HepG2 (cell line): ENCODE measurements around the gene TMEM238. TPM values are rescaled to one million over a fixed set of nuclear protein-coding genes. Genes with fewer than 3 reads are reported as not detected.

Experiments used
- ATM ChIP-seq: fragments of 450-650 bp; IDR thresholded peaks from 2 replicates; pipeline ENCODE4 v1.7.1; 2017; ENCODE audit warnings: mild to moderate bottlenecking, borderline replicate concordance
- BHLHE40 ChIP-seq: IDR thresholded peaks from 2 replicates; pipeline ENCODE4 v1.6.1; 2011; ENCODE audit warnings: low read length, improper control_type of control experiment
- CENPT ChIP-seq: sonication (generic); formaldehyde crosslinking; IDR thresholded peaks from 2 replicates; pipeline ENCODE4 v1.8.0; 2022; ENCODE audit warnings: low read depth, mild to moderate bottlenecking, moderate library complexity, missing genetic modification reagents
- CREB1 ChIP-seq, 2 experiments: fragments of 450-650 bp in 1 of 2; IDR thresholded peaks; 2 replicates each; pipeline ENCODE4 v1.6.1; 2016 to 2017; ENCODE audit warnings: control low read depth in 1 of 2, mild to moderate bottlenecking in 1 of 2, missing compliant biosample characterization in 1 of 2, missing genetic modification characterization in 1 of 2
- ELF1 ChIP-seq: sonication (generic); formaldehyde crosslinking; IDR thresholded peaks from 2 replicates; pipeline ENCODE4 v1.4.0; 2020; ENCODE audit warnings: missing genetic modification reagents
- MEIS2 ChIP-seq: sonication (generic); formaldehyde crosslinking; IDR thresholded peaks from 2 replicates; pipeline ENCODE4 v1.9.0; 2021; ENCODE audit warnings: mild to moderate bottlenecking, missing genetic modification reagents
- MYC ChIP-seq: sonication (generic); formaldehyde crosslinking; IDR thresholded peaks from 2 replicates; pipeline ENCODE4 v1.9.0; 2021; ENCODE audit warnings: missing genetic modification reagents, borderline replicate concordance
- NFE2L2 ChIP-seq: fragments of 150-350 bp; IDR thresholded peaks from 2 replicates; pipeline ENCODE4 v1.6.1; 2014; ENCODE audit warnings: low read length
- SNAPC2 ChIP-seq: sonication (generic); formaldehyde crosslinking; IDR thresholded peaks from 2 replicates; pipeline ENCODE4 v1.8.1; 2022; ENCODE audit warnings: mild to moderate bottlenecking, missing genetic modification reagents
- ZNF232 ChIP-seq: sonication (generic); formaldehyde crosslinking; IDR thresholded peaks from 2 replicates; pipeline ENCODE4 v1.4.0; 2020; ENCODE audit warnings: missing genetic modification reagents, borderline replicate concordance
- ZNF274 ChIP-seq: sonication (generic); formaldehyde crosslinking; IDR thresholded peaks from 2 replicates; pipeline ENCODE4 v1.5.1; 2020; ENCODE audit warnings: mild to moderate bottlenecking, missing genetic modification reagents
- ZNF558 ChIP-seq: sonication (generic); formaldehyde crosslinking; IDR thresholded peaks from 2 replicates; pipeline ENCODE4 v1.9.0; 2022; ENCODE audit warnings: mild to moderate bottlenecking, missing genetic modification reagents, borderline replicate concordance
- ZNF737 ChIP-seq: sonication (generic); formaldehyde crosslinking; IDR thresholded peaks from 2 replicates; pipeline ENCODE4 v1.5.0; 2020; ENCODE audit warnings: missing genetic modification reagents, mild to moderate bottlenecking, borderline replicate concordance
- ZSCAN12 ChIP-seq: sonication (generic); formaldehyde crosslinking; IDR thresholded peaks from 2 replicates; pipeline ENCODE4 v1.9.0; 2021; ENCODE audit warnings: mild to moderate bottlenecking, missing genetic modification reagents
- polyA plus RNA-seq, 8 experiments: library from polyadenylated mRNA; depleted of rRNA in 3 of 8; stranded (reverse) in 7 of 8; unstranded in 1 of 8; fragments of >200 nt; fragmentation: Illumina TruSeq in 4 of 8; extraction: Trizol in 4 of 8; gene quantifications; 2 replicates each; pipeline versions ENCODE4 v1.2.1 to v1.2.3, GENCODE V29; 2011 to 2016; ENCODE audit warnings: low read depth in 4 of 8, missing spikeins in 1 of 8, mixed read lengths in 1 of 8; ENCODE audit not compliant: insufficient read depth in 1 of 8
- total RNA-seq, 5 experiments: library from RNA; depleted of rRNA; stranded (reverse); fragments of >200 nt; fragmentation: Illumina TruSeq; extraction: Trizol; gene quantifications; 2 replicates each; pipeline ENCODE4 v1.2.3, GENCODE V29; 2016; ENCODE audit warnings: low read depth in 1 of 5
- TF ChIP-seq, protein P1 (sequence below): IDR thresholded peaks from 2 replicates; pipeline ENCODE4 v1.6.1; 2016; ENCODE audit warnings: missing compliant biosample characterization, missing genetic modification reagents, borderline replicate concordance
- TF ChIP-seq, protein P2 (sequence below), 2 experiments: sonication (generic) in 1 of 2; formaldehyde crosslinking in 1 of 2; IDR thresholded peaks; 2 replicates each; pipeline versions ENCODE4 v1.4.0 to v1.6.1; 2018 to 2020; ENCODE audit warnings: missing genetic modification reagents in 2 of 2, borderline replicate concordance in 1 of 2, low read depth in 1 of 2, mild to moderate bottlenecking in 1 of 2, missing biosample characterization in 1 of 2
- TF ChIP-seq, protein P3 (sequence below): sonication (generic); formaldehyde crosslinking; IDR thresholded peaks from 2 replicates; pipeline ENCODE4 v1.5.1; 2020; ENCODE audit warnings: missing genetic modification reagents, mild to moderate bottlenecking, borderline replicate concordance
- TF ChIP-seq, protein P4 (sequence below): sonication (generic); formaldehyde crosslinking; conservative IDR thresholded peaks from 2 replicates; pipeline ENCODE4 v1.8.1; 2023; ENCODE audit warnings: missing genetic modification reagents
- TF ChIP-seq, protein P5 (sequence below): sonication (generic); formaldehyde crosslinking; IDR thresholded peaks from 2 replicates; pipeline ENCODE4 v1.5.0; 2020; ENCODE audit warnings: mild to moderate bottlenecking, missing genetic modification reagents, moderate library complexity

The TMEM238 gene
- total and polyA plus RNA-seq, 2 of the 13 experiments (the other 11 are each of a cell fraction or from before 2014, with no cell fraction given): not detected

DNA sequence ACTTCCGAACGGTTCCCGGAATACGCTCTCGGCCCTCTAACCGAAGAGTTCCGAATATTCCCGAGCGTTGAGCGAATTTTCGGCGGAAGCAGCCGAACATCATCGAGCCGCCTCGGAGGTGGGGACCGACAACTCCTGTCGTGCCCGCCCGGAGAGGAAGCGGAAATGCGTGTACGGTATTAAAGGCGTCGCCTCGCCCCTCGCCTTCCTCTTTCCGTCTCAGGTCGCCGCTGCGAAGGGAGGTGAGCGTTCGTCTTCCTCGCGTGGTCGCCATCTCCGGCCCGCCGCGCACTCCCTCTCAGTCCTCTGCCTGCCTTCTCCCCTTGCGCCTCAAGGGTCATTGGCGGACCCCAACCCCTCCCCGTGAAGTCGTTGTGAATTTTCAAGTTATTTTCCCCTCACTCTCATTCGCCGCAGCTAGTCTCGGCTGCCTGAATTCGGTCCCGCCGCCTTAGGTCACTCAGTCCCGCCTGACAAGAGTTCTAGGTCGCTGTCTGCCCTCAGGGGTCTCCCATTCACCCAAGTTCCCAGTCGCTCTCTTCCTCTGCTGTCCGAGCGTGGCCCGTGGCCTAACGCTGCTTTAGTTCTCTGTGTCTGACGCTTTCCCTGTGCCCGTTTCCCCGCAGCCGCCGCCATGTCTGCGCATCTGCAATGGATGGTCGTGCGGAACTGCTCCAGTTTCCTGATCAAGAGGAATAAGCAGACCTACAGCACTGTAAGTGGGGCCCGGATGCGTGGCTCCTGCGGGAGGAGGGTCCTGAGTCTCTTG, 1.8 kb upstream of the TMEM238 start, which contains the start of gene RPL28 (continued):
- TF ChIP-seq, protein P1, sequence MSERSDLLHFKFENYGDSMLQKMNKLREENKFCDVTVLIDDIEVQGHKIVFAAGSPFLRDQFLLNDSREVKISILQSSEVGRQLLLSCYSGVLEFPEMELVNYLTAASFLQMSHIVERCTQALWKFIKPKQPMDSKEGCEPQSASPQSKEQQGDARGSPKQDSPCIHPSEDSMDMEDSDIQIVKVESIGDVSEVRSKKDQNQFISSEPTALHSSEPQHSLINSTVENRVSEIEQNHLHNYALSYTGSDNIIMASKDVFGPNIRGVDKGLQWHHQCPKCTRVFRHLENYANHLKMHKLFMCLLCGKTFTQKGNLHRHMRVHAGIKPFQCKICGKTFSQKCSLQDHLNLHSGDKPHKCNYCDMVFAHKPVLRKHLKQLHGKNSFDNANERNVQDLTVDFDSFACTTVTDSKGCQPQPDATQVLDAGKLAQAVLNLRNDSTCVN (CRISPR knock-in tag): 0 out of 2 replicates have a peak, but pooled peaks have one; percentile 42
- peak; percentile 18; the same call in 1 of the 2 replicates for TF ChIP-seq ZNF274
- peak; percentile 90 for TF ChIP-seq CENPT
- TF ChIP-seq, protein P2, sequence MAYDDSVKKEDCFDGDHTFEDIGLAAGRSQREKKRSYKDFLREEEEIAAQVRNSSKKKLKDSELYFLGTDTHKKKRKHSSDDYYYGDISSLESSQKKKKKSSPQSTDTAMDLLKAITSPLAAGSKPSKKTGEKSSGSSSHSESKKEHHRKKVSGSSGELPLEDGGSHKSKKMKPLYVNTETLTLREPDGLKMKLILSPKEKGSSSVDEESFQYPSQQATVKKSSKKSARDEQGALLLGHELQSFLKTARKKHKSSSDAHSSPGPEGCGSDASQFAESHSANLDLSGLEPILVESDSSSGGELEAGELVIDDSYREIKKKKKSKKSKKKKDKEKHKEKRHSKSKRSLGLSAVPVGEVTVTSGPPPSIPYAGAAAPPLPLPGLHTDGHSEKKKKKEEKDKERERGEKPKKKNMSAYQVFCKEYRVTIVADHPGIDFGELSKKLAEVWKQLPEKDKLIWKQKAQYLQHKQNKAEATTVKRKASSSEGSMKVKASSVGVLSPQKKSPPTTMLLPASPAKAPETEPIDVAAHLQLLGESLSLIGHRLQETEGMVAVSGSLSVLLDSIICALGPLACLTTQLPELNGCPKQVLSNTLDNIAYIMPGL (CRISPR knock-in tag; IDR thresholded peaks at IDR 0.05; ENCODE audit: borderline replicate concordance in 1 of 2, low read depth in 1 of 2): peak in 1 of 2 experiments; percentile 71; a peak in 2 of 4 replicates
- TF ChIP-seq BHLHE40: no peak
- peak; percentile 87 for TF ChIP-seq MYC (CRISPR knock-in tag)
- TF ChIP-seq, protein P3, sequence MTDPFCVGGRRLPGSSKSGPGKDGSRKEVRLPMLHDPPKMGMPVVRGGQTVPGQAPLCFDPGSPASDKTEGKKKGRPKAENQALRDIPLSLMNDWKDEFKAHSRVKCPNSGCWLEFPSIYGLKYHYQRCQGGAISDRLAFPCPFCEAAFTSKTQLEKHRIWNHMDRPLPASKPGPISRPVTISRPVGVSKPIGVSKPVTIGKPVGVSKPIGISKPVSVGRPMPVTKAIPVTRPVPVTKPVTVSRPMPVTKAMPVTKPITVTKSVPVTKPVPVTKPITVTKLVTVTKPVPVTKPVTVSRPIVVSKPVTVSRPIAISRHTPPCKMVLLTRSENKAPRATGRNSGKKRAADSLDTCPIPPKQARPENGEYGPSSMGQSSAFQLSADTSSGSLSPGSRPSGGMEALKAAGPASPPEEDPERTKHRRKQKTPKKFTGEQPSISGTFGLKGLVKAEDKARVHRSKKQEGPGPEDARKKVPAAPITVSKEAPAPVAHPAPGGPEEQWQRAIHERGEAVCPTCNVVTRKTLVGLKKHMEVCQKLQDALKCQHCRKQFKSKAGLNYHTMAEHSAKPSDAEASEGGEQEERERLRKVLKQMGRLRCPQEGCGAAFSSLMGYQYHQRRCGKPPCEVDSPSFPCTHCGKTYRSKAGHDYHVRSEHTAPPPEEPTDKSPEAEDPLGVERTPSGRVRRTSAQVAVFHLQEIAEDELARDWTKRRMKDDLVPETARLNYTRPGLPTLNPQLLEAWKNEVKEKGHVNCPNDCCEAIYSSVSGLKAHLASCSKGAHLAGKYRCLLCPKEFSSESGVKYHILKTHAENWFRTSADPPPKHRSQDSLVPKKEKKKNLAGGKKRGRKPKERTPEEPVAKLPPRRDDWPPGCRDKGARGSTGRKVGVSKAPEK (CRISPR knock-in tag): 0 out of 2 replicates have a peak, but pooled peaks have one; percentile 29
- TF ChIP-seq ZNF232: no peak
- no peak for TF ChIP-seq ATM
- TF ChIP-seq ZNF558 (CRISPR knock-in tag): peak; percentile 18; the same call in 1 of the 2 replicates
- TF ChIP-seq ELF1 (CRISPR knock-in tag): peak; percentile 80
- peak; percentile 82 for TF ChIP-seq CREB1 (IDR thresholded peaks at IDR 0.05)
- peak; percentile 93 for TF ChIP-seq CREB1 (CRISPR knock-in tag; IDR thresholded peaks at IDR 0.05)
- TF ChIP-seq MEIS2 (CRISPR knock-in tag): peak; percentile 82
- TF ChIP-seq, protein P4, sequence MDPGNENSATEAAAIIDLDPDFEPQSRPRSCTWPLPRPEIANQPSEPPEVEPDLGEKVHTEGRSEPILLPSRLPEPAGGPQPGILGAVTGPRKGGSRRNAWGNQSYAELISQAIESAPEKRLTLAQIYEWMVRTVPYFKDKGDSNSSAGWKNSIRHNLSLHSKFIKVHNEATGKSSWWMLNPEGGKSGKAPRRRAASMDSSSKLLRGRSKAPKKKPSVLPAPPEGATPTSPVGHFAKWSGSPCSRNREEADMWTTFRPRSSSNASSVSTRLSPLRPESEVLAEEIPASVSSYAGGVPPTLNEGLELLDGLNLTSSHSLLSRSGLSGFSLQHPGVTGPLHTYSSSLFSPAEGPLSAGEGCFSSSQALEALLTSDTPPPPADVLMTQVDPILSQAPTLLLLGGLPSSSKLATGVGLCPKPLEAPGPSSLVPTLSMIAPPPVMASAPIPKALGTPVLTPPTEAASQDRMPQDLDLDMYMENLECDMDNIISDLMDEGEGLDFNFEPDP: no peak
- no peak for TF ChIP-seq SNAPC2 (CRISPR knock-in tag)
- no peak for TF ChIP-seq NFE2L2
- no peak for TF ChIP-seq ZSCAN12 (CRISPR knock-in tag)
- TF ChIP-seq, protein P5, sequence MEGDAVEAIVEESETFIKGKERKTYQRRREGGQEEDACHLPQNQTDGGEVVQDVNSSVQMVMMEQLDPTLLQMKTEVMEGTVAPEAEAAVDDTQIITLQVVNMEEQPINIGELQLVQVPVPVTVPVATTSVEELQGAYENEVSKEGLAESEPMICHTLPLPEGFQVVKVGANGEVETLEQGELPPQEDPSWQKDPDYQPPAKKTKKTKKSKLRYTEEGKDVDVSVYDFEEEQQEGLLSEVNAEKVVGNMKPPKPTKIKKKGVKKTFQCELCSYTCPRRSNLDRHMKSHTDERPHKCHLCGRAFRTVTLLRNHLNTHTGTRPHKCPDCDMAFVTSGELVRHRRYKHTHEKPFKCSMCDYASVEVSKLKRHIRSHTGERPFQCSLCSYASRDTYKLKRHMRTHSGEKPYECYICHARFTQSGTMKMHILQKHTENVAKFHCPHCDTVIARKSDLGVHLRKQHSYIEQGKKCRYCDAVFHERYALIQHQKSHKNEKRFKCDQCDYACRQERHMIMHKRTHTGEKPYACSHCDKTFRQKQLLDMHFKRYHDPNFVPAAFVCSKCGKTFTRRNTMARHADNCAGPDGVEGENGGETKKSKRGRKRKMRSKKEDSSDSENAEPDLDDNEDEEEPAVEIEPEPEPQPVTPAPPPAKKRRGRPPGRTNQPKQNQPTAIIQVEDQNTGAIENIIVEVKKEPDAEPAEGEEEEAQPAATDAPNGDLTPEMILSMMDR (CRISPR knock-in tag): no peak; the same call in 1 of the 2 replicates
- TF ChIP-seq ZNF737 (CRISPR knock-in tag): no peak
